ENCODE data around the gene TMEM255B. TPM values are rescaled to one million over a fixed set of nuclear protein-coding genes. Genes with fewer than 3 reads are reported as not detected.
"Not testable (repeated sequence)": the region's sequence is repeated elsewhere in the genome, so short reads cannot be mapped to it uniquely, and the experiment has no call there.

The TMEM255B gene
- total RNA-seq, 1 donor from 2014 or later, result 1.7 TPM

- H3K4me3 Mint-ChIP-seq, result no peak overlapping the region
- DNase-seq (ENCODE audit: low spot score in 2 of 2, unreplicated experiment in 2 of 2), result no peak
- H3K4me1 Mint-ChIP-seq, result peaks cover 18% of the 10 kb centered on the region
- H3K9me3 Mint-ChIP-seq, result no peaks in the 10 kb centered on the region
- peaks cover 23% of the 10 kb centered on the region for H3K36me3 Mint-ChIP-seq
- peak overlapping the region; percentile 78 for H3K27ac Mint-ChIP-seq
- no peaks in the 10 kb centered on the region for H3K27me3 Mint-ChIP-seq (ENCODE audit: low read depth)
- TF ChIP-seq, protein P1, sequence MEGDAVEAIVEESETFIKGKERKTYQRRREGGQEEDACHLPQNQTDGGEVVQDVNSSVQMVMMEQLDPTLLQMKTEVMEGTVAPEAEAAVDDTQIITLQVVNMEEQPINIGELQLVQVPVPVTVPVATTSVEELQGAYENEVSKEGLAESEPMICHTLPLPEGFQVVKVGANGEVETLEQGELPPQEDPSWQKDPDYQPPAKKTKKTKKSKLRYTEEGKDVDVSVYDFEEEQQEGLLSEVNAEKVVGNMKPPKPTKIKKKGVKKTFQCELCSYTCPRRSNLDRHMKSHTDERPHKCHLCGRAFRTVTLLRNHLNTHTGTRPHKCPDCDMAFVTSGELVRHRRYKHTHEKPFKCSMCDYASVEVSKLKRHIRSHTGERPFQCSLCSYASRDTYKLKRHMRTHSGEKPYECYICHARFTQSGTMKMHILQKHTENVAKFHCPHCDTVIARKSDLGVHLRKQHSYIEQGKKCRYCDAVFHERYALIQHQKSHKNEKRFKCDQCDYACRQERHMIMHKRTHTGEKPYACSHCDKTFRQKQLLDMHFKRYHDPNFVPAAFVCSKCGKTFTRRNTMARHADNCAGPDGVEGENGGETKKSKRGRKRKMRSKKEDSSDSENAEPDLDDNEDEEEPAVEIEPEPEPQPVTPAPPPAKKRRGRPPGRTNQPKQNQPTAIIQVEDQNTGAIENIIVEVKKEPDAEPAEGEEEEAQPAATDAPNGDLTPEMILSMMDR (IDR thresholded peaks at IDR 0.05; ENCODE audit: unreplicated experiment), result no peak
Measured at GRCh38 chr13:113823771-113824170, 64.7 kb downstream of the TMEM255B start.

DNA sequence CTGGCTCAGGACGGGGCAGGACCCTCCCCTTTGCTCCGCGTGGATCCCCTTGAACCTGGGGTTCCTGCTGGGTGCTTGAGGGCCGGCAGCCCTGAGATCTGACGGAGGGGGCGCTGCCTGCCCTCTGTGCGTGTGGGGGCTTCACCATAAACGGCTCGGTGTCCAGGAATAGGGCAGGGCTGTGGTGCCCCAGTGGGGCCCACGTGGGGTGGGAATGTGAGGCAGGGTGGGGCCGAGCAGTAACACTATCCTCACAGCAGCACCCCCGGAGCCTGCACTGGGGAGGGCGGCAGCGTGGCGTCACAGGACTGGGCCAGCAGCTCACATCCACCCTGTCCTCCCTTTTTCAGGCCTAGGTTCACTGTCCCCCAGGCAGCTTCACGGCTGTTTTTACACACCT lies 66.8 kb downstream of the TMEM255B start:
- no peak for DNase-seq (ENCODE audit: low spot score in 2 of 2, unreplicated experiment in 2 of 2)
- H3K9me3 Mint-ChIP-seq, result no peaks in the 10 kb centered on the region
- no peak overlapping the region for H3K4me3 Mint-ChIP-seq
- TF ChIP-seq, protein P1 (IDR thresholded peaks at IDR 0.05; ENCODE audit: unreplicated experiment), result no peak
- peaks cover 17% of the 10 kb centered on the region for H3K4me1 Mint-ChIP-seq
- H3K27me3 Mint-ChIP-seq (ENCODE audit: low read depth), result no peaks in the 10 kb centered on the region
- no peak overlapping the region for H3K27ac Mint-ChIP-seq
- H3K36me3 Mint-ChIP-seq, result peaks cover 23% of the 10 kb centered on the region

- H3K27ac Mint-ChIP-seq; H3K4me3 Mint-ChIP-seq; DNase-seq (ENCODE audit: low spot score in 2 of 2, unreplicated experiment in 2 of 2); H3K27me3 Mint-ChIP-seq (ENCODE audit: low read depth); H3K9me3 Mint-ChIP-seq: not testable (repeated sequence)
- Mint-ChIP-seq H3K36me3 (peaks cover 21% of the 10 kb centered on the region), H3K4me1 (peaks cover 11% of the 10 kb centered on the region)
Measured at GRCh38 chr13:113826446-113826845, 67.4 kb downstream of the TMEM255B start.

DNA sequence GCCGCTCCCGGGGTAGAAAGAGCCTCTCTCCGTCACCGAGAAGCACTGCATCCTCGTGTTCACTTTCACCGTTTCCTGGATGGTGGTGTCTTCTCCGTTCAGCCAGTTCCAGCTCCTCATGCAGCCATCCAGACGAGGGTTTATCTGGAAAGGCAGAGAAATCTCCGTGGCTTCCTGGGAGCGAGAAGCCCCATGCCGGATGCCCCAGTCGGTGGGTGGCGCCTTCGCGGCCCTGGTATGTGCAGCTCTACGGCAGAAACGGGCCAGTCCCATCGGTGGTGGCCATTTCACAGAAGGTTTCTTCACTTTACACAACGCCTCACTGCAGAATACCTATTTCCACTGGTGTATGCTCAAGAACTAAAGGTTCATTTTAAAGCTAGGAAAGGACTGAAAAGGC lies 68.0 kb downstream of the TMEM255B start:
- Mint-ChIP-seq H3K4me3 (no peak overlapping the region), H3K36me3 (peaks cover 21% of the 10 kb centered on the region), H3K27me3 (ENCODE audit: low read depth) (no peaks in the 10 kb centered on the region), H3K9me3 (no peaks in the 10 kb centered on the region), H3K4me1 (peaks cover 11% of the 10 kb centered on the region), H3K27ac (no peak overlapping the region)
- TF ChIP-seq, protein P1 (IDR thresholded peaks at IDR 0.05; ENCODE audit: unreplicated experiment), result no peak
- no peak for DNase-seq (ENCODE audit: low spot score in 2 of 2, unreplicated experiment in 2 of 2)

DNA sequence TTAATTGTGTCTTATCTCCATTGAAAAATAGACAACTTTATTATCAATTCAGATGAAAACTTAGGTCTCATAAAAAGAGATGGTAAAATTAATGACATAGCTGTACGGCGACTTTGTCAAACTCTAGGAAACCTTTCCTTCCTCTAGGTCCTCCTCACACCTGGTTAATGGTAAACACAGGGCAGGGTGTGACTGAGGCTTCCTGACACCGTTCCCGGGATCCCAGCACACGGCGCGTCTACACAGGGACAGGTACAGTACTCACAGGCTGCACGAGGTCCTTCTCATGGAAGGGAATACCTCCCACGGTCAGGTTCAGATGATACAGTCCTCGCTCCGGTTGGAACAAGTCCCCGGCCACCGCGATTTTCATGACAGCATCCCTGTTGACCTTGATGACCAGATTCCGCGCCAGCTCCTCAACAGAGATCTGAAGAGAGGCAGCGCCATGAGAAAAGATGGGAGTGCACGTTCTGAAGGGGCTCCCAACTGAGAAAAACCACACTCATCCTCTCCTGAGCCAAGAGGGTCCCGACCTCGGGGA lies 69.3 kb downstream of the TMEM255B start:
- no peak overlapping the region for H3K27ac Mint-ChIP-seq
- no peaks in the 10 kb centered on the region for H3K9me3 Mint-ChIP-seq
- peaks cover 22% of the 10 kb centered on the region for H3K36me3 Mint-ChIP-seq
- H3K4me1 Mint-ChIP-seq, result peaks cover 5% of the 10 kb centered on the region
- no peak for DNase-seq (ENCODE audit: low spot score in 2 of 2, unreplicated experiment in 2 of 2)
- TF ChIP-seq, protein P1 (IDR thresholded peaks at IDR 0.05; ENCODE audit: unreplicated experiment), result no peak
- H3K4me3 Mint-ChIP-seq, result no peak overlapping the region
- no peaks in the 10 kb centered on the region for H3K27me3 Mint-ChIP-seq (ENCODE audit: low read depth)

DNA sequence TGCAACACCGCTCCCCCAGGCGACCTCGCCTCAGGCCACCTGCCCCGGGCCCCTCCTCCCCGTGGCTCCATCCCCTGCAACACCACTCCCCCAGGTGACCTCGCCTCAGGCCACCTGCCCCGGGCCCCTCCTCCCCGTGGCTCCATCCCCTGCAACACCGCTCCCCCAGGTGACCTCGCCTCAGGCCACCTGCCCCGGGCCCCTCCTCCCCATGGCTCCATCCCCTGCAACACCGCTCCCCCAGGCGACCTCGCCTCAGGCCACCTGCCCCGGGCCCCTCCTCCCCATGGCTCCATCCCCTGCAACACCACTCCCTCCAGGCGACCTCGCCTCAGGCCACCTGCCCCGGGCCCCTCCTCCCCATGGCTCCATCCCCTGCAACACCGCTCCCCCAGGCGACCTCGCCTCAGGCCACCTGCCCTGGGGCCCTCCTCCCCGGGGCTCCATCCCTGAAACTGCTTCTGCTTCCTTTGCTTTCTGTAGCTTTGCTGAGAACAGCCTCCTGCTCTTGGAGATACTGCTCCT lies 71.5 kb downstream of the TMEM255B start:
- H3K27ac Mint-ChIP-seq; H3K4me1 Mint-ChIP-seq; DNase-seq (ENCODE audit: low spot score in 2 of 2, unreplicated experiment in 2 of 2); H3K9me3 Mint-ChIP-seq; H3K27me3 Mint-ChIP-seq (ENCODE audit: low read depth); H3K4me3 Mint-ChIP-seq: not testable (repeated sequence)
- H3K36me3 Mint-ChIP-seq, result peaks cover 17% of the 10 kb centered on the region

DNA sequence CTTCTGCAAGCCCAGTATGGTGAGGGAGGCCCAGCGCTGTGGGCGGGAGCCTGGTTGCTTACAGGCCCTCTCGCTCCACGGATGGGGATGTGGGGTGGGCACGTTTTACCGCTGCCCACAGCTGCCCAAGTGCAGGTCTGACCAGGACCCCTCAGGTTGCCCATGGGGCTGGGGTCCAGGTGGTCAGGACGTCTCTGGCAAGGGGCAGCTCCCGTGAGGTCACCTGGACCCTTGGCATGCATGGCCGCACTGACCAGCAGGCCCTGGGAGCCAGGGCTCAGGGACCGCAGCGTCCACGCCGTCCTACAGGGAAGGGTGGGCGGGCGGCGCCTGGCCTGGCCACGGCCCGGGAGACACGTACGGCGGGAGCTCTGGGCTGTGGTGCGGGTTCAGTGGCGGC lies 72.0 kb downstream of the TMEM255B start:
- H3K27me3 Mint-ChIP-seq (ENCODE audit: low read depth), result no peaks in the 10 kb centered on the region
- H3K9me3 Mint-ChIP-seq, result no peaks in the 10 kb centered on the region
- H3K4me1 Mint-ChIP-seq, result peaks cover 4% of the 10 kb centered on the region
- DNase-seq (ENCODE audit: low spot score in 2 of 2, unreplicated experiment in 2 of 2), result no peak
- H3K27ac Mint-ChIP-seq, result no peak overlapping the region
- H3K4me3 Mint-ChIP-seq, result no peak overlapping the region
- peaks cover 14% of the 10 kb centered on the region for H3K36me3 Mint-ChIP-seq
- TF ChIP-seq, protein P1 (IDR thresholded peaks at IDR 0.05; ENCODE audit: unreplicated experiment), result no peak

Data from mesothelial cell of epicardium (in vitro differentiated cells).